ENCODE results near the gene CLIC1. TPM values are rescaled to one million over a fixed set of nuclear protein-coding genes. Genes with fewer than 3 reads are reported as not detected.

Gene CLIC1
- total RNA-seq, 2 experiments from 2014 or later, result 314 to 413 TPM

- H3K4me3 ChIP-seq (ENCODE audit: low read depth, low read length, poor library complexity, severe bottlenecking), result no peak overlapping the region
- peaks cover 34% of the 10 kb centered on the region for H3K79me2 ChIP-seq (ENCODE audit: insufficient read depth, low read depth, low read length)
- H3K4me2 ChIP-seq (ENCODE audit: low read length), result no peak overlapping the region
- POLR2A ChIA-PET, result interaction anchor here (0.7 to 0.9 kb wide), 2 partner anchors 9 to 98 kb away, joined by 3 read pairs; no protein-coding TSS in a partner anchor
- intact Hi-C loops (cut with micrococcal nuclease; ENCODE audit: unreplicated experiment), result no loop called here
- CTCF ChIA-PET (ENCODE audit: unreplicated experiment), result no interaction called here
- BruUV-seq (replicated peaks), result no TSS peak
- no peaks in the 10 kb centered on the region for H3K9me2 ChIP-seq (ENCODE audit: insufficient read depth, low read length)
- no peaks in the 10 kb centered on the region for H3K9me3 ChIP-seq (ENCODE audit: low read length)
- H2AFZ ChIP-seq (ENCODE audit: low read length), result no peak overlapping the region
- 0 out of 2 replicates have a peak, but pooled peaks cover 8% of the 10 kb centered on the region for H4K20me1 ChIP-seq (ENCODE audit: insufficient read depth, low read length)
- no peak for TF ChIP-seq CTCF (conservative IDR thresholded peaks at IDR 0.05; ENCODE audit: low read length)
- no peak for TF ChIP-seq EZH2phosphoT487 (IDR thresholded peaks at IDR 0.05; ENCODE audit: borderline replicate concordance, low read depth, low read length)
- H3K27ac ChIP-seq (ENCODE audit: low read depth, low read length, poor library complexity, severe bottlenecking), result no peak overlapping the region
- no peak for DNase-seq (ENCODE audit: low spot score)
- peaks cover 57% of the 10 kb centered on the region for H3K4me1 ChIP-seq (ENCODE audit: insufficient read depth, low read length, poor library complexity, severe bottlenecking)
- H3K36me3 ChIP-seq (ENCODE audit: insufficient read depth, low read length), result peaks cover 54% of the 10 kb centered on the region
Measured at GRCh38 chr6:31732029-31732428, 4.3 kb downstream of the CLIC1 start.

GRCh38 chr6:31730631-31731086, 5.7 kb downstream of the CLIC1 start:
- CTCF ChIA-PET (ENCODE audit: unreplicated experiment), result interaction anchor here (1.8 kb wide), 1 partner anchor 8 kb away, joined by 5 read pairs; no protein-coding TSS in a partner anchor
- BruUV-seq (replicated peaks), result no TSS peak
- Histone ChIP-seq H3K79me2 (ENCODE audit: insufficient read depth, low read depth, low read length) (peaks cover 21% of the 10 kb centered on the region), H3K4me1 (ENCODE audit: insufficient read depth, low read length, poor library complexity, severe bottlenecking) (peaks cover 57% of the 10 kb centered on the region), H3K4me3 (ENCODE audit: low read depth, low read length, poor library complexity, severe bottlenecking) (no peak overlapping the region), H3K9me3 (ENCODE audit: low read length) (no peaks in the 10 kb centered on the region), H3K4me2 (ENCODE audit: low read length) (no peak overlapping the region), H3K36me3 (ENCODE audit: insufficient read depth, low read length) (peaks cover 67% of the 10 kb centered on the region), H2AFZ (ENCODE audit: low read length) (no peak overlapping the region), H4K20me1 (ENCODE audit: insufficient read depth, low read length) (0 out of 2 replicates have a peak, but pooled peaks cover 8% of the 10 kb centered on the region), H3K9me2 (ENCODE audit: insufficient read depth, low read length) (no peaks in the 10 kb centered on the region), H3K27ac (ENCODE audit: low read depth, low read length, poor library complexity, severe bottlenecking) (no peak overlapping the region)
- TF ChIP-seq EZH2phosphoT487 (IDR thresholded peaks at IDR 0.05; ENCODE audit: borderline replicate concordance, low read depth, low read length) (no peak), CTCF (conservative IDR thresholded peaks at IDR 0.05; ENCODE audit: low read length) (no peak)
- POLR2A ChIA-PET, result interaction anchor here (0.5 to 2.2 kb wide), 4 partner anchors 9 to 168 kb away, joined by 3 to 19 read pairs (median 4); partner anchors contain the start of gene MSH5
- DNase-seq (ENCODE audit: low spot score), result no peak
- intact Hi-C loops (cut with micrococcal nuclease; ENCODE audit: unreplicated experiment), result no loop called here

GRCh38 chr6:31729979-31730630, 6.2 kb downstream of the CLIC1 start:
- intact Hi-C loops (cut with micrococcal nuclease; ENCODE audit: unreplicated experiment), result loop anchor here (1.0 kb wide), 3 partner anchors 8 to 100 kb away; no protein-coding TSS in a partner anchor
- Histone ChIP-seq H3K27ac (ENCODE audit: low read depth, low read length, poor library complexity, severe bottlenecking) (peak overlapping the region; percentile 2), H3K9me3 (ENCODE audit: low read length) (no peaks in the 10 kb centered on the region), H2AFZ (ENCODE audit: low read length) (no peak overlapping the region), H3K4me2 (ENCODE audit: low read length) (peak overlapping the region; percentile 83), H3K9me2 (ENCODE audit: insufficient read depth, low read length) (no peaks in the 10 kb centered on the region), H4K20me1 (ENCODE audit: insufficient read depth, low read length) (0 out of 2 replicates have a peak, but pooled peaks cover 8% of the 10 kb centered on the region), H3K4me3 (ENCODE audit: low read depth, low read length, poor library complexity, severe bottlenecking) (peak overlapping the region; percentile 66), H3K4me1 (ENCODE audit: insufficient read depth, low read length, poor library complexity, severe bottlenecking) (peaks cover 57% of the 10 kb centered on the region), H3K79me2 (ENCODE audit: insufficient read depth, low read depth, low read length) (peaks cover 15% of the 10 kb centered on the region; the same call in 1 of the 2 replicates), H3K36me3 (ENCODE audit: insufficient read depth, low read length) (peaks cover 67% of the 10 kb centered on the region)
- ChIA-PET POLR2A (interaction anchor here (0.5 to 2.2 kb wide), 4 partner anchors 10 to 168 kb away, joined by 3 to 19 read pairs (median 3); partner anchors contain the start of gene MSH5), CTCF (ENCODE audit: unreplicated experiment) (interaction anchor here (1.8 kb wide), 1 partner anchor 9 kb away, joined by 5 read pairs; no protein-coding TSS in a partner anchor)
- BruUV-seq (replicated peaks), result no TSS peak
- 0 out of 2 replicates have a peak, but pooled peaks have one; percentile 29 for TF ChIP-seq CTCF (conservative IDR thresholded peaks at IDR 0.05; ENCODE audit: low read length)
- no peak for TF ChIP-seq EZH2phosphoT487 (IDR thresholded peaks at IDR 0.05; ENCODE audit: borderline replicate concordance, low read depth, low read length)
- peak; percentile 82 for DNase-seq (ENCODE audit: low spot score)

Measured in OCI-LY7 (cell line).